Measurements from ENCODE around the gene NAA40.
A peak's percentile ranks its signal among the peaks of the same experiment; 100 is the strongest.

Gene NAA40

GRCh38 chr11:63986156-63986931 is 47.5 kb downstream of the NAA40 start, which contains the start of gene OTUB1 (continued):
- peak; percentile 89 for TF ChIP-seq SCRT2 (tag by site-specific recombination; IDR thresholded peaks at IDR 0.05)
- TF ChIP-seq, protein P1, sequence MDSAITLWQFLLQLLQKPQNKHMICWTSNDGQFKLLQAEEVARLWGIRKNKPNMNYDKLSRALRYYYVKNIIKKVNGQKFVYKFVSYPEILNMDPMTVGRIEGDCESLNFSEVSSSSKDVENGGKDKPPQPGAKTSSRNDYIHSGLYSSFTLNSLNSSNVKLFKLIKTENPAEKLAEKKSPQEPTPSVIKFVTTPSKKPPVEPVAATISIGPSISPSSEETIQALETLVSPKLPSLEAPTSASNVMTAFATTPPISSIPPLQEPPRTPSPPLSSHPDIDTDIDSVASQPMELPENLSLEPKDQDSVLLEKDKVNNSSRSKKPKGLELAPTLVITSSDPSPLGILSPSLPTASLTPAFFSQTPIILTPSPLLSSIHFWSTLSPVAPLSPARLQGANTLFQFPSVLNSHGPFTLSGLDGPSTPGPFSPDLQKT (IDR thresholded peaks at IDR 0.05; ENCODE audit: borderline replicate concordance, low read depth, low read length) = no peak
- no peak for TF ChIP-seq ZNF785 (tag by site-specific recombination; IDR thresholded peaks at IDR 0.05)
- TF ChIP-seq ZNF626 (tag by site-specific recombination; IDR thresholded peaks at IDR 0.05) = no peak
- no peak for TF ChIP-seq ZNF677 (tag by site-specific recombination; IDR thresholded peaks at IDR 0.05)
- no peak for TF ChIP-seq ZNF311 (tag by site-specific recombination; IDR thresholded peaks at IDR 0.05; ENCODE audit: borderline replicate concordance)
- no peak for TF ChIP-seq ZNF112 (tag by site-specific recombination; IDR thresholded peaks at IDR 0.05)
- TF ChIP-seq ZNF560 (tag by site-specific recombination; IDR thresholded peaks at IDR 0.05; ENCODE audit: borderline replicate concordance) = no peak
- TF ChIP-seq ZBTB20 (tag by site-specific recombination; IDR thresholded peaks at IDR 0.05) = peak; percentile 64; the same call in 1 of the 2 replicates
- no peak for TF ChIP-seq ZNF350 (tag by site-specific recombination; IDR thresholded peaks at IDR 0.05)
- TF ChIP-seq ZEB2 (tag by site-specific recombination; IDR thresholded peaks at IDR 0.05) = peak; percentile 77
- no peak for TF ChIP-seq ZNF174 (tag by site-specific recombination; IDR thresholded peaks at IDR 0.05)
- TF ChIP-seq REPIN1 (tag by site-specific recombination; IDR thresholded peaks at IDR 0.05; ENCODE audit: low read depth) = no peak
- TF ChIP-seq, protein P2, sequence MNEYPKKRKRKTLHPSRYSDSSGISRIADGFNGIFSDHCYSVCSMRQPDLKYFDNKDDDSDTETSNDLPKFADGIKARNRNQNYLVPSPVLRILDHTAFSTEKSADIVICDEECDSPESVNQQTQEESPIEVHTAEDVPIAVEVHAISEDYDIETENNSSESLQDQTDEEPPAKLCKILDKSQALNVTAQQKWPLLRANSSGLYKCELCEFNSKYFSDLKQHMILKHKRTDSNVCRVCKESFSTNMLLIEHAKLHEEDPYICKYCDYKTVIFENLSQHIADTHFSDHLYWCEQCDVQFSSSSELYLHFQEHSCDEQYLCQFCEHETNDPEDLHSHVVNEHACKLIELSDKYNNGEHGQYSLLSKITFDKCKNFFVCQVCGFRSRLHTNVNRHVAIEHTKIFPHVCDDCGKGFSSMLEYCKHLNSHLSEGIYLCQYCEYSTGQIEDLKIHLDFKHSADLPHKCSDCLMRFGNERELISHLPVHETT (tag by site-specific recombination; IDR thresholded peaks at IDR 0.05) = no peak
- TF ChIP-seq KLF16 (tag by site-specific recombination; IDR thresholded peaks at IDR 0.05) = peak; percentile 84
- TF ChIP-seq GFI1B (tag by site-specific recombination; IDR thresholded peaks at IDR 0.05) = no peak; the same call in 1 of the 2 replicates
- peak; percentile 70; the same call in 1 of the 2 replicates for TF ChIP-seq KLF7 (tag by site-specific recombination; IDR thresholded peaks at IDR 0.05; ENCODE audit: borderline replicate concordance)
- TF ChIP-seq SALL2 (tag by site-specific recombination; IDR thresholded peaks at IDR 0.05; ENCODE audit: borderline replicate concordance) = no peak
- no peak for TF ChIP-seq ZNF701 (tag by site-specific recombination; IDR thresholded peaks at IDR 0.05)
- no peak for TF ChIP-seq ZSCAN23 (tag by site-specific recombination; IDR thresholded peaks at IDR 0.05)
- TF ChIP-seq ZNF214 (tag by site-specific recombination; IDR thresholded peaks at IDR 0.05; ENCODE audit: borderline replicate concordance) = no peak
- no peak for TF ChIP-seq ZNF211 (tag by site-specific recombination; IDR thresholded peaks at IDR 0.05; ENCODE audit: low read depth)
- TF ChIP-seq ZBTB6 (tag by site-specific recombination; IDR thresholded peaks at IDR 0.05) = peak; percentile 75
- TF ChIP-seq ZFP3 (tag by site-specific recombination; IDR thresholded peaks at IDR 0.05; ENCODE audit: low read depth) = no peak
- TF ChIP-seq ZXDB (tag by site-specific recombination; IDR thresholded peaks at IDR 0.05) = peak; percentile 75
- no peak; the same call in 1 of the 2 replicates for TF ChIP-seq ZNF561 (tag by site-specific recombination; IDR thresholded peaks at IDR 0.05; ENCODE audit: borderline replicate concordance)
- TF ChIP-seq ZIC2 (tag by site-specific recombination; IDR thresholded peaks at IDR 0.05) = no peak; the same call in 1 of the 2 replicates
- TF ChIP-seq ZNF654 (tag by site-specific recombination; IDR thresholded peaks at IDR 0.05; ENCODE audit: low read depth) = no peak
- TF ChIP-seq, protein P3, sequence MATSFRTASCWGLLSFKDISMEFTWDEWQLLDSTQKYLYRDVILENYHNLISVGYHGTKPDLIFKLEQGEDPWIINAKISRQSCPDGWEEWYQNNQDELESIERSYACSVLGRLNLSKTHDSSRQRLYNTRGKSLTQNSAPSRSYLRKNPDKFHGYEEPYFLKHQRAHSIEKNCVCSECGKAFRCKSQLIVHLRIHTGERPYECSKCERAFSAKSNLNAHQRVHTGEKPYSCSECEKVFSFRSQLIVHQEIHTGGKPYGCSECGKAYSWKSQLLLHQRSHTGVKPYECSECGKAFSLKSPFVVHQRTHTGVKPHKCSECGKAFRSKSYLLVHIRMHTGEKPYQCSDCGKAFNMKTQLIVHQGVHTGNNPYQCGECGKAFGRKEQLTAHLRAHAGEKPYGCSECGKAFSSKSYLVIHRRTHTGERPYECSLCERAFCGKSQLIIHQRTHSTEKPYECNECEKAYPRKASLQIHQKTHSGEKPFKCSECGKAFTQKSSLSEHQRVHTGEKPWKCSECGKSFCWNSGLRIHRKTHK (tag by site-specific recombination; IDR thresholded peaks at IDR 0.05) = no peak
- TF ChIP-seq OVOL3 (tag by site-specific recombination; IDR thresholded peaks at IDR 0.05) = no peak
- peak; percentile 68 for TF ChIP-seq ZBTB26 (tag by site-specific recombination; optimal IDR thresholded peaks at IDR 0.05)
- TF ChIP-seq ZNF335 (tag by site-specific recombination; conservative IDR thresholded peaks at IDR 0.05) = peak; percentile 56; the same call in 1 of the 2 replicates
- no peak for TF ChIP-seq ZNF362 (tag by site-specific recombination; IDR thresholded peaks at IDR 0.05)
- TF ChIP-seq ZNF571 (tag by site-specific recombination; IDR thresholded peaks at IDR 0.05) = no peak

Data from HEK293 (cell line).